Tibial artery (tissue), 4 donors: ENCODE measurements around the gene AQP5.

Source experiments
- DNase-seq, 2 donors: peaks; one replicate each; pipeline ENCODE4 v3.0.0-alpha.2; 2019
- H3K27ac ChIP-seq, 2 donors: fragments of 200-600 bp; sonication (generic) in 1 of 2; 1 replicate in 1 of 2; 2 replicates in 1 of 2; pipeline ENCODE4 v1.5.1; 2018 to 2019; ENCODE audit warnings: mild to moderate bottlenecking in 1 of 2
- H3K27me3 ChIP-seq, 2 donors: fragments of 200-600 bp; sonication (generic) in 1 of 2; one replicate each; pipeline versions ENCODE4 v1.5.1 to v1.6.0; 2016 to 2019
- H3K36me3 ChIP-seq, 3 donors: fragments of 200-600 bp; sonication (generic) in 2 of 3; one replicate each; pipeline ENCODE4 v1.5.1; 2016 to 2019; ENCODE audit warnings: mild to moderate bottlenecking in 2 of 3
- H3K4me1 ChIP-seq, 4 donors: fragments of 200-600 bp; sonication (generic) in 2 of 4; 1 replicate in 3 of 4; 2 replicates in 1 of 4; pipeline ENCODE4 v1.5.1; 2016 to 2019
- H3K4me3 ChIP-seq, 2 donors: fragments of 200-600 bp; sonication (generic) in 1 of 2; 1 replicate in 1 of 2; 2 replicates in 1 of 2; pipeline ENCODE4 v1.5.1; 2018 to 2019; ENCODE audit warnings: mild to moderate bottlenecking in 2 of 2
- H3K9me3 ChIP-seq, 3 donors: fragments of 200-600 bp; sonication (generic) in 1 of 3; one replicate each; pipeline ENCODE4 v1.5.1; 2016 to 2019
- CTCF ChIP-seq, 2 experiments: fragments of 200-600 bp in 1 of 2; fragments of 450-650 bp in 1 of 2; IDR thresholded peaks; one replicate each; pipeline ENCODE4 v1.5.1; 2017 to 2019; ENCODE audit warnings: antibody characterized with exemption in 2 of 2, mild to moderate bottlenecking in 1 of 2, moderate library complexity in 1 of 2
- intact Hi-C: fragments of 100-400 bp; cut with DNase I; formaldehyde crosslinking; loops from one replicate; pipeline ENCODE4 v1.15.0; 2023; ENCODE audit warnings: low total_unique reads

Gene AQP5

GRCh38 chr12:49941556-49942511 is 19.8 kb upstream of the AQP5 start:
- Histone ChIP-seq H3K9me3 (no peaks in the 10 kb centered on the region), H3K27me3 (no peaks in the 10 kb centered on the region), H3K4me1 (peaks cover 0 to 10% (median 5%) of the 10 kb centered on the region in 4 donors), H3K27ac (no peak overlapping the region), H3K4me3 (no peak overlapping the region), H3K36me3 (no peaks in the 10 kb centered on the region)
- intact Hi-C loops: loop anchor here (10.0 kb wide), 1 partner anchor 77 kb away; no protein-coding TSS in a partner anchor
- no peak for DNase-seq
- TF ChIP-seq CTCF (IDR thresholded peaks at IDR 0.05): no peak

- intact Hi-C loops: loop anchor here (10.0 kb wide), 1 partner anchor 78 kb away; no protein-coding TSS in a partner anchor
- Histone ChIP-seq H3K4me3 (no peak overlapping the region), H3K27me3 (no peaks in the 10 kb centered on the region), H3K4me1 (peaks cover 0 to 10% (median 5%) of the 10 kb centered on the region in 4 donors), H3K27ac (no peak overlapping the region), H3K36me3 (no peaks in the 10 kb centered on the region), H3K9me3 (no peaks in the 10 kb centered on the region)
- TF ChIP-seq CTCF (IDR thresholded peaks at IDR 0.05): no peak
- no peak for DNase-seq
These were observed 19.2 kb upstream of the AQP5 start for GRCh38 chr12:49942512-49942893.

- no peak for DNase-seq
- H3K4me3 ChIP-seq: no peak overlapping the region
- no peak for TF ChIP-seq CTCF (IDR thresholded peaks at IDR 0.05)
- peaks cover 0 to 10% (median 5%) of the 10 kb centered on the region in 4 donors for H3K4me1 ChIP-seq
- H3K27me3 ChIP-seq: no peaks in the 10 kb centered on the region
- no peak overlapping the region for H3K27ac ChIP-seq
- H3K36me3 ChIP-seq: no peaks in the 10 kb centered on the region
- no peaks in the 10 kb centered on the region for H3K9me3 ChIP-seq
- intact Hi-C loops: loop anchor here (10.0 kb wide), 1 partner anchor 78 kb away; no protein-coding TSS in a partner anchor
These were observed 18.6 kb upstream of the AQP5 start for GRCh38 chr12:49942921-49943624.

GRCh38 chr12:49943625-49943960 is 18.1 kb upstream of the AQP5 start:
- Histone ChIP-seq H3K9me3 (no peaks in the 10 kb centered on the region), H3K36me3 (no peaks in the 10 kb centered on the region), H3K27ac (no peak overlapping the region), H3K4me3 (no peak overlapping the region), H3K4me1 (peaks cover 0 to 10% (median 5%) of the 10 kb centered on the region in 4 donors), H3K27me3 (no peaks in the 10 kb centered on the region)
- no peak for TF ChIP-seq CTCF (IDR thresholded peaks at IDR 0.05)
- no peak for DNase-seq
- intact Hi-C loops: loop anchor here (10.0 kb wide), 1 partner anchor 79 kb away; no protein-coding TSS in a partner anchor

- Histone ChIP-seq H3K4me3 (no peak overlapping the region), H3K27ac (no peak overlapping the region), H3K27me3 (no peaks in the 10 kb centered on the region), H3K4me1 (peaks cover 0 to 10% (median 5%) of the 10 kb centered on the region in 4 donors), H3K36me3 (no peaks in the 10 kb centered on the region), H3K9me3 (no peaks in the 10 kb centered on the region)
- intact Hi-C loops: loop anchor here (10.0 kb wide), 1 partner anchor 79 kb away; no protein-coding TSS in a partner anchor
- TF ChIP-seq CTCF (IDR thresholded peaks at IDR 0.05): no peak
- DNase-seq: no peak
These were observed 17.6 kb upstream of the AQP5 start for GRCh38 chr12:49944046-49944445.
